ENCODE results near the gene SELPLG.

DNA sequence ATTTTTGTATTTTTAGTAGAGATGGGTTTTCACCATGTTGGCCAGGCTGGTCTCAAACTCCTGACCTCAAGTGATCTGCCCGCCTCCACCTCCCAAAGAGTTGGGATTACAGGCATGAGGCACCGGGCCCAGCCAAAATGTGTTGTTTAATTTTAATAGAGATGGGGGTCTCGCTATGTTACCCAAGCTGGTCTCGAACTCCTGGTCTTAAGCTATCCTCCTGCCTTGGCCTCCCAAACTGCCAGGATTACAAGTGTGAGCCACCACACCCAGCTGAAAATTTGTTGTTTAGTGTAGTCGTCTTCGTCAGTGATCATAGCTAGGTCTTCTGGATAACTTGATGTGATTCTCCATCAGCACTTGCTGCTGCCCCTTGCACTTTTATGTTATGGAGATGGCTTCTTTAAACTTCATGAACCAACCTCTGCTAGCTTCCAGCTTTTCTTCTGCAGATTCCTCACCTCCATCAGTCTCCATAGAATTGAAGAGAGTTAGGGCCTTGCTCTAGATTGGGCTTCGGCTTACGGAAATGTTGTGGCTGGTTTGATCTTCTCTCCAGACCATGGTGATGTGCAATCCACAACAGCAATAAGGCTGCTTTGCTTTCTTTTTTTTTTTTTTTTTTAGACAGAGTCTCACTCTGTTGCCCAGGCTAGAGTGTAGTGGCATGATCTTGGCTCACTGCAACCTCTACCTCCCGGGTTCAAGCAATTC, 58.3 kb downstream of the SELPLG start:
- TF ChIP-seq CTCF (IDR thresholded peaks at IDR 0.05) (no peak), EZH2phosphoT487 (IDR thresholded peaks at IDR 0.05) (no peak)

Data from neural progenitor cell (in vitro differentiated cells).